ENCODE results near the gene MRPL38. TPM values are rescaled to one million over a fixed set of nuclear protein-coding genes. Genes with fewer than 3 reads are reported as not detected.

The MRPL38 gene
- total RNA-seq, 1 donor from 2014 or later, result 32.2 TPM

DNA sequence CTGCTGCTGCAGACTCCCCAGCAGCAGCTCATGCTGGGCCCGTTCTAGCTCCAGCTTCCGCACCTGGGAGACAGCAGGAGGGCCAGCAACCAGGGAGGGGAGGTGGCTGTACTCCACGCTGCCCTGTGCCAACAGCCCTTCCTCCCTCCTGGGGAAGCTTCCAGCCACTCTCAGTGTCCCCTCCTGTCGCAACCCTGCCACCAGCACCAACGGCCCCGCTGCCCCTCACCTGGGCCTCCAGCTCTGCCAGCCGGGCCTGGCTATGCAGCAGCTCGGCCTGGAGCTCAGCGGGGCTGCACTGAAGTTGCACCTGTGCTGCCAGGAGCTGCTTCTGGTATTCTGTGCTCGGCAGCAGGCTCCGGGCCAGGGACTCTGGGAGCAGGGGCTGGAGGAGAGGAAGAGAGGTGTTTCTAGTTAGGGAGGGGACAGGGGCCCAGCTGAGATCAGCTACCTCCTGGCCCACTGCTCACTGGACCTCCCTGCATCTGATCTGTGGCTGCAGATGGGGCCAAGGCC lies 15.4 kb upstream of the MRPL38 start:
- no peak for DNase-seq (ENCODE audit: low spot score in 2 of 2)
- no peak for FAIRE-seq

- DNase-seq (ENCODE audit: low spot score in 2 of 2) (no peak), FAIRE-seq (no peak)
Observed at GRCh38 chr17:75919611-75920010, 14.9 kb upstream of the MRPL38 start.

DNA sequence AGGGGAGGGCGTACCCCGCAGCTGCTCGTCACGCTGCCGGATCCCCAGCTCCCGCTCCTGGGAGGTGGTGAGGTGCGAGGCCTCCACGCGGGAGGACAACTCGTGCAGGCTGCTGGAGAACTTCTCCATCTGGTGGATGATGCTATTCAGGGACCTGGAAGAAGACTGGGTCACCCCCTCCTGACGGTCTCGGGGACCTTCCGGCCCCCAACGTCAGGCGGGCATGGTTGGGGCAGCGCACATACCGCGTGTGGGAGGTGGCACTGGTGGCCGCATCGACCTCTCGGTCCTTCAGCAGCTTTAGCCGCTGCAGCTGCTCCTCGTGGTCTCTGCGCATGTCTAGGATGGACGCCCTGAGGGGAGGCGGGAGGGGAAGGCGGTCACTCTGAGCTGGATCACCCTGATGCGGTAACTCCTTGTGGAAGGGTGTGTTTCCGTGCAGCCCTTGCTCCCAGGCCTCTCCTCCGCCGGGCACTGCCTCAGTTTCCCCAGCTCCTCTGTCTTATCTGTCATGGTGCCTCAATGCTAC lies 13.3 kb upstream of the MRPL38 start:
- no peak for FAIRE-seq
- DNase-seq (ENCODE audit: low spot score in 2 of 2), result no peak

DNA sequence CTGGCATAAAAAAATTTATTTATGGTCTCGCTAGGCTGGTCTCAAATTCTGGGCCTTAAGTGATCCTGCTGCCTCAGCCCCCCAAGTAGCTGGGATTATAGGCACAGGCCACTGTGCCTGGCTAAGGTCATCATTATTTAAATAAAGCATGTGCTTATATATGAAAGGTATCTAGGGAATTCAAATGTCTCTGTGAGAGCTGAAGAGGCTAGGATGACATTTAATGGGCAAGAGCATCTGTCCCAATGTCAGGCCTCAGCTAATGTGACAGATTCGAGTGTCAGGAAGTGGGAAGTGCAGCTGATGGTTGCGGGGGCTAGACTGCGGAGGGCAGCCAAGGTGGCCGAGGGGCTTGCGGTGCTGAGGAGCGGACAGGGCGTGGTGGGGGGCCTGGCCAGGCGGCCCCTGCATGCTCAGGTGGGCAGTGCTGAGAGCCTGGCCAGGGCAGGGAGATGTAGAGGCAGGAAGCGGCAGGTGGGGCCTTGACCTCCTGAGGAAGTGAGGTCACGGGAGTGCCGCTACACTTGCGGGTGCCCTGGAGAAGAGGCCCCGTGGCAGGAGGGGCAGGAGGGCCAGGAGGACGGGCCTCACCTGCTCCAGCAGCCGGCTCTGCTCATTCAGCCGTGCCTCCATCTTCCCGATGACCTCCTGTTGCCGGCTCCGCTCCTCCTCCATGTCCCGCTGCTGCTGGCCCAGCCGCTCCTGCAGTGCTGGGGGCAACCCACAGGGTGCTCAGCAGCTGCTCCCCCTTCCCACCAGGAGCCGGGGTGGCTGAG lies 12.6 kb upstream of the MRPL38 start:
- no peak for FAIRE-seq

GRCh38 chr17:75915268-75915667 lies 10.6 kb upstream of the MRPL38 start:
- no peak for FAIRE-seq

More for the DNA sequence above, 12.6 kb upstream of the MRPL38 start:
- no peak for DNase-seq (ENCODE audit: low spot score in 2 of 2)

GRCh38 chr17:75914643-75915267 lies 10.1 kb upstream of the MRPL38 start:
- no peak for FAIRE-seq

More at GRCh38 chr17:75915268-75915667, 10.6 kb upstream of the MRPL38 start:
- no peak for DNase-seq (ENCODE audit: low spot score in 2 of 2)

DNA sequence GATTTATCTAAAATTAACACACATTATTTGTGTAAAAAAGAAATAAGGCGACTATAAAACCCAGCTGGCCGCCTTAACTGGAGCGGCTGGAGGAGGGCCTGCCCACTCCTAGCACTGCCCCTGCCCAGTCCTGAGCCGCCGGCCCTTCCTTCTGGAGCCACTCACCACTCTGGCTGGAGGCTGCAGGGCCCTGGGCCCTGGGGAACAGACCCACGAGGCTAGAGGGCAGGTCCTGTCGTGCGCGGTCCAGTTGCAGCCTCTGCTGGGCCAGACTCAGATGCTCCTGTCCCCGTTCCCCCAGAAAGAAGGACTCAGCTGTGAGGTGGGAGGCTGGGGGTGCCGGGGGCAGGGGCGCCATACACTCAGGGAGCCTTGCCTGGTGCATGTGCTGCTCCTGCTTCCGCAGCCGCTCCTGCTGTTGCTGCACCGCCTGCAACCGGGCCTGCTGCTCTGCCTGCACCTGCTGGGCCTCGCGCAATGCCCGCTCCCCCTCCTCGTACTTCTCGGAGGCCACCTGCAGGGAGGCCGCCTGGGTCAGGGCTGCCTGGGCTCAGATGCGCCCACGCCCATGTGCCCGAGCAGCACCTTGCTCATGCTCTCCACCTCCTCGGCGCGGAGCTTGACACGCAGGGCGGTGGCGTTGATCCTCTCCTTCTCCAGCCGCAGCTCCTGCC lies 9.0 kb upstream of the MRPL38 start:
- FAIRE-seq (no peak), DNase-seq (ENCODE audit: low spot score in 2 of 2) (no peak)

More at GRCh38 chr17:75914643-75915267, 10.1 kb upstream of the MRPL38 start:
- DNase-seq (ENCODE audit: low spot score in 2 of 2), result no peak

GRCh38 chr17:75910699-75911098 lies 6.0 kb upstream of the MRPL38 start:
- FAIRE-seq (no peak), DNase-seq (ENCODE audit: low spot score in 2 of 2) (no peak)

GRCh38 chr17:75909812-75910274 lies 5.2 kb upstream of the MRPL38 start:
- FAIRE-seq, result no peak
- no peak for DNase-seq (ENCODE audit: low spot score in 2 of 2)

DNA sequence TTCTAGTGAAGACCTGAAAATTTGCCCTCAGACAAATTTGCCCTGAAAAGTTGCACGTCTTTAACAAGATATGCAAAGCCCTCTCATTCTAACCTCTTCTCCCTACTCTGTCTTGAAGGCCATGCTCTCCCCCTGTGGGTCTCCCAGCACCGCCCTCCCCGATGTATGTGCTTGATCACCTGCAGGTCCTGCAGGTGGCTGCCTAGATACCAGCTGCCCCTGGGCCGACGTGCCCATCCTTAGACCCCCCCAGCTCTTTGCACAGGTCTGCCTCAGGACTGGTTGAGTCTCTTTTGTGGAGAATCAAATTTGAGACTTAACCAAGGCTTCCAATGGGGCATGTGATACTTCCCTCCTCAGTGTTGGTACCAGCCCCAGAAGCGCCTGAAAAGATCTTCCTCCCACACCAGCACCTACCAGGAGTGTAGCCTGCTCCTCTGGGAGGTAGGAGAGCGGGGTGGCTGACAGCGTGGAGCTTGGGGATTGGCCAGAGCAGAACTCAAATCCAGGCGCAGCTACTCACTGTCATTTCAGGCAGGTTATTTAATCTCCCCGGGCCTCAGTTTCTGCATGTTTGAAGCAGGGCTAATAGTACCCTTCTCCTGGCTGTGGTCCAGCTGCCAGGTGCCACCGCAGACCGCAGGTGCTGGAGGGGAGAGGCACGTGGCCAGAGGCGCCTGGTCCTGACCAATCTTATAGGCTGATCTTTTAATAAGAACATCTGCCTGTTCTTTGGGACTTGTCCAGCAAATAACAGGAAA lies 4.5 kb upstream of the MRPL38 start:
- FAIRE-seq (no peak), DNase-seq (ENCODE audit: low spot score in 2 of 2) (no peak)

- DNase-seq (ENCODE audit: low spot score in 2 of 2), result no peak
- FAIRE-seq, result no peak
Observed at GRCh38 chr17:75908201-75908600, 3.5 kb upstream of the MRPL38 start.

GRCh38 chr17:75906143-75906884 lies 1.6 kb upstream of the MRPL38 start:
- FAIRE-seq (no peak), DNase-seq (ENCODE audit: low spot score in 2 of 2) (no peak)

GRCh38 chr17:75902406-75902805 lies 2.3 kb downstream of the MRPL38 start:
- FAIRE-seq (no peak), DNase-seq (ENCODE audit: low spot score in 2 of 2) (no peak)

DNA sequence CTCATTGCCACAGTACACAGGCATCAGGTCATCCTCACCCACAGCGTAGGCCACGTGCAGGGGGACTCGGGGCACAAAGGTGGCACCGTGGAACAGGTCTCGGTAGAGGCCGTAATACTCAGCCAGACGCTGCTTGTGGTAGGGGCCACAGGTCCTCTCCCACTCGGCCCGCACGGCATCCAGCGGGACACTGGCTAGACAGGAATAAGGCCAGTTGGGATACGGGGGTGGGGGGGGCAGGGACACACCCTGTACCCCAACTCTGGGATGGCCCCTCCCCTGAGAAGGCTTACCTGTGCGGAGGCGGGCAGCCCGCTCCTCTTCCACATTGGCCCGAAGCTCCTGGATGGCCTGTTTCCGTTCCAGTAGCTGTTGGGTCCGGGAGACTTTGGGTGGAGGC lies 3.0 kb downstream of the MRPL38 start:
- FAIRE-seq (no peak), DNase-seq (ENCODE audit: low spot score in 2 of 2) (no peak)

GRCh38 chr17:75900691-75901533 lies 3.8 kb downstream of the MRPL38 start:
- DNase-seq (ENCODE audit: low spot score in 2 of 2) (no peak), FAIRE-seq (no peak)

- no peak for DNase-seq (ENCODE audit: low spot score in 2 of 2)
- no peak for FAIRE-seq
Observed at GRCh38 chr17:75899767-75900468, 4.8 kb downstream of the MRPL38 start.

- no peak for DNase-seq (ENCODE audit: low spot score in 2 of 2)
- FAIRE-seq, result no peak
Observed at GRCh38 chr17:75899353-75899752, 5.3 kb downstream of the MRPL38 start.

DNA sequence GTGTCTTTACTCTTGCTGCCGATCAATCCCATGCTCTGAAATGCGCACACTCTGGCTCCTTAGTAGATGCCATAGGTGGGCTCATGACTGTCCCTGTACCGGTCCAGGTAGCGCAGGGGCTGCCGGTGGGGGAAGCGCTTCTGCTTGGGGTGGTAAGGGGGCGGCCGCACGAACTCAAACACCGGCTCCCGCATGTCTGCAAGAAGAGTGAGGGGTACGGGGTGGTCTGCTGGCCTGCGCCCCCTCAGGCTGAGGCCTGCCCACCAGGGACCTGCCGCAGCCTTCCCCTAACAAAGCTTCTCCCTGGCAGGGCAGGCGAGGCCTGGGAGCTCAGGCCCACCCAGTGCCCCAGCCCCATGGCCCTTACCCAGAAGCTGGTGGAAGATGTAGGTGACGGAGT lies 5.9 kb downstream of the MRPL38 start:
- FAIRE-seq (no peak), DNase-seq (ENCODE audit: low spot score in 2 of 2) (no peak)
